ENCODE data around the gene CAMTA1.

The CAMTA1 gene

GRCh38 chr1:7454895-7455784, 669.9 kb downstream of the CAMTA1 start (continued):
- TF ChIP-seq ZBTB10 (tag by site-specific recombination; IDR thresholded peaks at IDR 0.05): no peak
- no peak for TF ChIP-seq KLF17 (tag by site-specific recombination; IDR thresholded peaks at IDR 0.05)
- no peak for TF ChIP-seq TRIM28 (IDR thresholded peaks at IDR 0.05; ENCODE audit: borderline replicate concordance, low read length)
- no peak for TF ChIP-seq PRDM10 (tag by site-specific recombination; IDR thresholded peaks at IDR 0.05)
- TF ChIP-seq GLI2 (tag by site-specific recombination; IDR thresholded peaks at IDR 0.05; ENCODE audit: borderline replicate concordance, low read depth): no peak
- no peak for TF ChIP-seq ZNF776 (tag by site-specific recombination; IDR thresholded peaks at IDR 0.05; ENCODE audit: borderline replicate concordance)

- CTCF ChIA-PET: no interaction called here
- Histone ChIP-seq H3K4me1 (ENCODE audit: control insufficient read depth, insufficient read depth, low read length) (no peaks in the 10 kb centered on the region), H3K36me3 (ENCODE audit: control insufficient read depth in 2 of 2, insufficient read depth in 1 of 2, low read length in 2 of 2) (no peaks in the 10 kb centered on the region), H3K27ac (ENCODE audit: extremely low read depth, low read depth, low read length) (no peak overlapping the region), H3K4me3 (ENCODE audit: low read depth, low read length) (no peak overlapping the region), H3K9me3 (ENCODE audit: control insufficient read depth, insufficient read depth, low read depth, low read length) (no peaks in the 10 kb centered on the region)
- POLR2A ChIA-PET: no interaction called here
- TF ChIP-seq WT1 (tag by site-specific recombination; IDR thresholded peaks at IDR 0.05): peak; percentile 46; the same call in 1 of the 2 replicates
- no peak for TF ChIP-seq INSM2 (tag by site-specific recombination; IDR thresholded peaks at IDR 0.05)
- peak; percentile 72 for TF ChIP-seq ZNF366 (tag by site-specific recombination; conservative IDR thresholded peaks at IDR 0.05)
- TF ChIP-seq ZNF398 (tag by site-specific recombination; IDR thresholded peaks at IDR 0.05): peak; percentile 85
Observed at GRCh38 chr1:7455796-7456721, 670.8 kb downstream of the CAMTA1 start.

All from HEK293 (cell line).